CD14-positive monocyte (primary cell): ENCODE measurements around the gene PBX4. TPM values are rescaled to one million over a fixed set of nuclear protein-coding genes. Genes with fewer than 3 reads are reported as not detected.

ENCODE experiments used
- DNase-seq, 3 donors: peaks; one replicate each; pipeline ENCODE4 v3.0.0-alpha.2; 2011 to 2022
- H2AFZ ChIP-seq: 2 replicates; pipeline ENCODE4 v1.6.0; 2012; ENCODE audit warnings: mild to moderate bottlenecking, low read depth, low read length, inconsistent platforms; ENCODE audit not compliant: insufficient read depth, poor library complexity, severe bottlenecking
- H3K27ac ChIP-seq, 2 donors: 1 replicate in 1 of 2; 2 replicates in 1 of 2; pipeline ENCODE4 v1.5.1; 2012 to 2013; ENCODE audit warnings: low read length in 2 of 2, control low read depth in 1 of 2, inconsistent platforms in 1 of 2, low read depth in 1 of 2, mild to moderate bottlenecking in 1 of 2
- H3K27me3 ChIP-seq, 2 donors: one replicate each; pipeline versions ENCODE4 v1.6.0 to v1.6.1; 2011 to 2013; ENCODE audit warnings: low read length in 2 of 2; ENCODE audit not compliant: control insufficient read depth in 2 of 2, insufficient read depth in 2 of 2
- H3K36me3 ChIP-seq, 2 donors: replicated peaks in 1 of 2; 1 replicate in 1 of 2; 2 replicates in 1 of 2; pipeline versions ENCODE4 v1.5.1 to v1.6.1; 2012 to 2013; ENCODE audit warnings: low read length in 2 of 2, control low read depth in 1 of 2, inconsistent platforms in 1 of 2, mild to moderate bottlenecking in 1 of 2; ENCODE audit not compliant: insufficient read depth in 2 of 2, control insufficient read depth in 1 of 2
- H3K4me1 ChIP-seq, 2 donors: 1 replicate in 1 of 2; 2 replicates in 1 of 2; pipeline versions ENCODE4 v1.5.1 to v1.6.1; 2012 to 2013; ENCODE audit warnings: low read length in 2 of 2, control low read depth in 1 of 2, inconsistent platforms in 1 of 2, mild to moderate bottlenecking in 1 of 2, moderate library complexity in 1 of 2; ENCODE audit not compliant: insufficient read depth in 2 of 2, control insufficient read depth in 1 of 2
- H3K4me2 ChIP-seq: replicated peaks from 2 replicates; pipeline ENCODE3; 2012; ENCODE audit warnings: low read length, moderate library complexity, mild to moderate bottlenecking; ENCODE audit not compliant: poor library complexity, severe bottlenecking; ENCODE audit errors: extremely low read depth
- H3K4me3 ChIP-seq, 3 experiments: fragments of 200-600 bp in 1 of 3; sonication (generic) in 1 of 3; replicated peaks in 1 of 3; 1 replicate in 2 of 3; 2 replicates in 1 of 3; pipeline ENCODE4 v1.5.1; 2011 to 2013; ENCODE audit warnings: low read length in 3 of 3, mild to moderate bottlenecking in 3 of 3, control low read depth in 2 of 3, low read depth in 2 of 3, inconsistent platforms in 1 of 3, moderate library complexity in 1 of 3
- H3K79me2 ChIP-seq: 2 replicates; pipeline ENCODE4 v1.6.0; 2012; ENCODE audit warnings: mild to moderate bottlenecking, control low read depth, inconsistent platforms, low read length, moderate library complexity; ENCODE audit not compliant: insufficient read depth
- H3K9ac ChIP-seq: 2 replicates; pipeline ENCODE4 v1.6.0; 2017; ENCODE audit warnings: low read length, mild to moderate bottlenecking; ENCODE audit not compliant: insufficient read depth, poor library complexity, severe bottlenecking
- H3K9me3 ChIP-seq, 2 donors: replicated peaks in 1 of 2; 1 replicate in 1 of 2; 2 replicates in 1 of 2; pipeline versions ENCODE4 v1.5.1 to v1.6.1; 2012 to 2013; ENCODE audit warnings: low read length in 2 of 2, control low read depth in 1 of 2; ENCODE audit not compliant: control insufficient read depth in 1 of 2, insufficient read depth in 1 of 2
- H4K20me1 ChIP-seq: 2 replicates; pipeline ENCODE4 v1.6.0; 2012; ENCODE audit warnings: mild to moderate bottlenecking, low read length, control low read depth, moderate library complexity; ENCODE audit not compliant: insufficient read depth
- H3K27ac Mint-ChIP-seq, 7 donors: one replicate each; pipeline ENCODE4 v1.8.0; 2020; ENCODE audit warnings: mild to moderate bottlenecking in 7 of 7, mixed read lengths in 7 of 7, moderate library complexity in 6 of 7, inconsistent platforms in 2 of 7
- H3K27me3 Mint-ChIP-seq, 3 donors: one replicate each; pipeline ENCODE4 v1.8.0; 2021 to 2022; ENCODE audit warnings: low read depth in 3 of 3, mild to moderate bottlenecking in 3 of 3, mixed read lengths in 3 of 3, moderate library complexity in 3 of 3, inconsistent platforms in 1 of 3
- H3K36me3 Mint-ChIP-seq, 2 donors: one replicate each; pipeline ENCODE4 v1.8.0; 2020; ENCODE audit warnings: mixed read lengths in 2 of 2, inconsistent platforms in 1 of 2, mild to moderate bottlenecking in 1 of 2
- H3K4me1 Mint-ChIP-seq: one replicate; pipeline ENCODE4 v1.8.0; 2020; ENCODE audit warnings: mild to moderate bottlenecking, mixed read lengths
- H3K4me3 Mint-ChIP-seq, 2 donors: one replicate each; pipeline ENCODE4 v1.8.0; 2020; ENCODE audit warnings: mild to moderate bottlenecking in 2 of 2, mixed read lengths in 2 of 2, moderate library complexity in 1 of 2
- H3K9me3 Mint-ChIP-seq, 7 donors: one replicate each; pipeline ENCODE4 v1.8.0; 2020 to 2022; ENCODE audit warnings: mixed read lengths in 7 of 7, mild to moderate bottlenecking in 6 of 7, moderate library complexity in 6 of 7, inconsistent platforms in 2 of 7
- WGBS: methylation state at CpG from one replicate; pipeline ENCODE4 v1.1.5; 2013; ENCODE audit warnings: missing lambda C conversion rate; ENCODE audit not compliant: insufficient coverage; 5-methylcytosine and 5-hydroxymethylcytosine counted together
- intact Hi-C, 2 donors: fragments of 100-400 bp; cut with micrococcal nuclease; formaldehyde crosslinking; loops; one replicate each; pipeline versions ENCODE4 v1.15.0 to v1.15.1; 2023
- polyA plus RNA-seq, 3 donors: library from polyadenylated mRNA; depleted of rRNA in 1 of 3; unstranded in 2 of 3; stranded (reverse) in 1 of 3; fragments of 300-500 nt in 2 of 3; fragments of >200 nt in 1 of 3; fragmentation: Illumina TruSeq in 2 of 3; gene quantifications; 1 replicate in 2 of 3; 2 replicates in 1 of 3; pipeline ENCODE4 v1.2.3, GENCODE V29; 2012 to 2021
- TF ChIP-seq, protein P1 (sequence below): fragments of 200-600 bp; IDR thresholded peaks from one replicate; pipeline ENCODE4 v1.8.0; 2022; ENCODE audit warnings: antibody characterized with exemption, mild to moderate bottlenecking

The PBX4 gene
- polyA plus RNA-seq, 3 donors, result 2.4 TPM; not detected in 2

DNA sequence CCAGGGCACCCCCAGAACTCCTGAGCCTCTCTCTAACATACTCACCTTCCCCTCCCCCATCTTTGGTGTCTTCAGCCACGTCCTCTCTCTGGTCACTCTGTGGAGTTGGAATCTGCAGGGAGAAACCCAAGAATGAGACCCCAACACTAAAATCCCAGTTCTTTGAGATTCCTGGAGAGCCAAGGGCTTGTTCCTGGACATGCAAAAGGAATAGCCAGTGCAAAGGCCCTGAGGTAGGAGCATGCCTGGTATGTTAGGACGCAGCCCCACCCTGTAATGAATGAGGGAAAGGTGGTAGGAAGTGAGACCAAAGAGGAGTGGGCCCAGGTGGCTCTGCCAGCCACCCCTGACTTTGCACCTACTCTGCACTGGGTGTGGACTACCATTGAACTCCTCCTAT is 11.9 kb upstream of the PBX4 start:
- Histone ChIP-seq H3K4me1 (peaks cover 18 to 30% of the 10 kb centered on the region in 2 donors), H2AFZ (no peak overlapping the region), H3K36me3 (peaks cover 55 to 61% of the 10 kb centered on the region in 2 donors), H3K9ac (no peak overlapping the region), H3K9me3 (no peaks in the 10 kb centered on the region), H3K79me2 (peaks cover 15% of the 10 kb centered on the region), H3K27ac (no peak overlapping the region), H3K4me3 (no peak overlapping the region), H3K4me2 (no peak overlapping the region), H3K27me3 (no peaks in the 10 kb centered on the region), H4K20me1 (peaks cover 76% of the 10 kb centered on the region)
- DNase-seq, result no peak
- peaks cover 6 to 14% (median 14%) of the 10 kb centered on the region in 3 donors for H3K27me3 Mint-ChIP-seq
- peaks cover 19% of the 10 kb centered on the region for H3K4me1 Mint-ChIP-seq
- TF ChIP-seq, protein P1, sequence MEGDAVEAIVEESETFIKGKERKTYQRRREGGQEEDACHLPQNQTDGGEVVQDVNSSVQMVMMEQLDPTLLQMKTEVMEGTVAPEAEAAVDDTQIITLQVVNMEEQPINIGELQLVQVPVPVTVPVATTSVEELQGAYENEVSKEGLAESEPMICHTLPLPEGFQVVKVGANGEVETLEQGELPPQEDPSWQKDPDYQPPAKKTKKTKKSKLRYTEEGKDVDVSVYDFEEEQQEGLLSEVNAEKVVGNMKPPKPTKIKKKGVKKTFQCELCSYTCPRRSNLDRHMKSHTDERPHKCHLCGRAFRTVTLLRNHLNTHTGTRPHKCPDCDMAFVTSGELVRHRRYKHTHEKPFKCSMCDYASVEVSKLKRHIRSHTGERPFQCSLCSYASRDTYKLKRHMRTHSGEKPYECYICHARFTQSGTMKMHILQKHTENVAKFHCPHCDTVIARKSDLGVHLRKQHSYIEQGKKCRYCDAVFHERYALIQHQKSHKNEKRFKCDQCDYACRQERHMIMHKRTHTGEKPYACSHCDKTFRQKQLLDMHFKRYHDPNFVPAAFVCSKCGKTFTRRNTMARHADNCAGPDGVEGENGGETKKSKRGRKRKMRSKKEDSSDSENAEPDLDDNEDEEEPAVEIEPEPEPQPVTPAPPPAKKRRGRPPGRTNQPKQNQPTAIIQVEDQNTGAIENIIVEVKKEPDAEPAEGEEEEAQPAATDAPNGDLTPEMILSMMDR, result no peak
- H3K27ac Mint-ChIP-seq, result peak overlapping the region in 1 of 7 donors; percentile 78
- intact Hi-C loops, result no loop called here
- peaks cover 0 to 3% (median 2%) of the 10 kb centered on the region in 7 donors for H3K9me3 Mint-ChIP-seq
- peaks cover 58 to 63% of the 10 kb centered on the region in 2 donors for H3K36me3 Mint-ChIP-seq
- no peak overlapping the region for H3K4me3 Mint-ChIP-seq
- WGBS, result 100% methylated on average over 1 of the region's 2 CpGs

DNA sequence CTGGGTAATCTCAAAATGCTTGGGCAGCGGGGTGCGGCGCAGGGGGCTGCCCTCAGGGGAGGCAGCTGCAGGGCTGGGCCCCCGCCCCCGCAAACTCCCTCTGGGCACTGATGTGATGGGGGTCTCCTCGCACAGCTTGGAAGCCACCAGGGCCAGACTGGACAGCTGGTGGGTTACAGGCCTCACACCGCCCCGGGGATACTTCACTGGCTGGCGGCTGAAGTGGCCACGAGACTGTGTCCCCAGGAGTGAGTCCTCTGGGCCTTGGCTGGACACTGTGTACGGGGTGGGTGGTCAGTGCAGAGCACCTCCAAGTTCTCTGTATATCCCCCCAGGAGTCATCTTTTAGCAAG is 11.6 kb upstream of the PBX4 start:
- Histone ChIP-seq H4K20me1 (peaks cover 72% of the 10 kb centered on the region), H3K36me3 (peaks cover 51 to 57% of the 10 kb centered on the region in 2 donors), H2AFZ (no peak overlapping the region), H3K9me3 (no peaks in the 10 kb centered on the region), H3K4me1 (peaks cover 18 to 30% of the 10 kb centered on the region in 2 donors), H3K4me3 (no peak overlapping the region), H3K27ac (no peak overlapping the region), H3K27me3 (no peaks in the 10 kb centered on the region), H3K9ac (no peak overlapping the region), H3K79me2 (peaks cover 12% of the 10 kb centered on the region), H3K4me2 (no peak overlapping the region)
- WGBS, result 93% methylated on average over 10 of the region's 11 CpGs
- Mint-ChIP-seq H3K27me3 (peaks cover 5 to 14% (median 14%) of the 10 kb centered on the region in 3 donors), H3K36me3 (peaks cover 54 to 59% of the 10 kb centered on the region in 2 donors), H3K27ac (no peak overlapping the region), H3K4me3 (no peak overlapping the region), H3K4me1 (peaks cover 19% of the 10 kb centered on the region), H3K9me3 (peaks cover 0 to 3% (median 2%) of the 10 kb centered on the region in 7 donors)
- TF ChIP-seq, protein P1, result no peak
- intact Hi-C loops, result no loop called here
- DNase-seq, result peak in 1 of 3 donors; percentile 2
